ENCODE measurements around the gene ENOX1.

ENOX1 gene

DNA sequence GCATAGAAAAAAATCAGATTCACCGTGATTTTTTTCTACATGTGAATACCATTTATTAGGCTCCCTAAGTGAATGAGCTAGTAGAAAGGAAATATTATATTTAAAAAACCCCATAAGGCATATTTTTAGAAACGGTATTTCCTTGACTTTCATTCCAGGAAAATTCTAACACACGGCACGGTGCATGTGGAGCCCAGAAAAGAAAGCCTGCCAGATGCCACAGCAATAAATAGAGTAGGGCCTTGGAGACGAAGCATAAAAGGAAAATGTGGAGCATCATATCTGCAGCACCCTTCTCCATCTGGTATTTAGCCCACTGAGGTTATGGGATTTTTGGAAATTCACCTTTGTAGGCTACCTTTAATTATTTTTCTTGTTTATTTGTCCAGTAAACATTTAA, 314.4 kb downstream of the ENOX1 start:
- no peaks in the 10 kb centered on the region for H3K36me3 ChIP-seq (ENCODE audit: control insufficient read depth in 2 of 2, insufficient read depth in 1 of 2, low read length in 2 of 2)
- H3K9me3 ChIP-seq (ENCODE audit: control insufficient read depth, insufficient read depth, low read depth, low read length), result no peaks in the 10 kb centered on the region
- ChIA-PET POLR2A (no interaction called here), CTCF (no interaction called here)
- no peak for TF ChIP-seq ZNF777 (tag by site-specific recombination; IDR thresholded peaks at IDR 0.05; ENCODE audit: borderline replicate concordance)
- TF ChIP-seq ZNF239 (tag by site-specific recombination; IDR thresholded peaks at IDR 0.05), result no peak
- TF ChIP-seq ZNF354C (tag by site-specific recombination; IDR thresholded peaks at IDR 0.05; ENCODE audit: borderline replicate concordance, low read depth), result no peak
- no peak for TF ChIP-seq ZNF202 (tag by site-specific recombination; IDR thresholded peaks at IDR 0.05; ENCODE audit: borderline replicate concordance)
- no peak for TF ChIP-seq ZNF629 (tag by site-specific recombination; IDR thresholded peaks at IDR 0.05)
- no peak for TF ChIP-seq ZNF677 (tag by site-specific recombination; IDR thresholded peaks at IDR 0.05)
- TF ChIP-seq ZNF175 (tag by site-specific recombination; IDR thresholded peaks at IDR 0.05), result no peak
- no peak for TF ChIP-seq ZNF366 (tag by site-specific recombination; conservative IDR thresholded peaks at IDR 0.05)
- TF ChIP-seq, protein P1, sequence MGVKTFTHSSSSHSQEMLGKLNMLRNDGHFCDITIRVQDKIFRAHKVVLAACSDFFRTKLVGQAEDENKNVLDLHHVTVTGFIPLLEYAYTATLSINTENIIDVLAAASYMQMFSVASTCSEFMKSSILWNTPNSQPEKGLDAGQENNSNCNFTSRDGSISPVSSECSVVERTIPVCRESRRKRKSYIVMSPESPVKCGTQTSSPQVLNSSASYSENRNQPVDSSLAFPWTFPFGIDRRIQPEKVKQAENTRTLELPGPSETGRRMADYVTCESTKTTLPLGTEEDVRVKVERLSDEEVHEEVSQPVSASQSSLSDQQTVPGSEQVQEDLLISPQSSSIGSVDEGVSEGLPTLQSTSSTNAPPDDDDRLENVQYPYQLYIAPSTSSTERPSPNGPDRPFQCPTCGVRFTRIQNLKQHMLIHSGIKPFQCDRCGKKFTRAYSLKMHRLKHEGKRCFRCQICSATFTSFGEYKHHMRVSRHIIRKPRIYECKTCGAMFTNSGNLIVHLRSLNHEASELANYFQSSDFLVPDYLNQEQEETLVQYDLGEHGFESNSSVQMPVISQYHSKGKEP (tag by site-specific recombination; IDR thresholded peaks at IDR 0.05), result no peak
- no peak for TF ChIP-seq ZNF404 (tag by site-specific recombination; IDR thresholded peaks at IDR 0.05)
- TF ChIP-seq ZNF560 (tag by site-specific recombination; IDR thresholded peaks at IDR 0.05; ENCODE audit: borderline replicate concordance), result no peak
- TF ChIP-seq ZBTB7A (tag by site-specific recombination; IDR thresholded peaks at IDR 0.05; ENCODE audit: low read depth), result no peak
- no peak for TF ChIP-seq TRIM28 (IDR thresholded peaks at IDR 0.05; ENCODE audit: borderline replicate concordance, low read length)
- TF ChIP-seq ZIC2 (tag by site-specific recombination; IDR thresholded peaks at IDR 0.05), result no peak
- no peak for TF ChIP-seq SETDB1 (IDR thresholded peaks at IDR 0.05; ENCODE audit: insufficient read length, low read length)
- no peak for TF ChIP-seq ZNF221 (tag by site-specific recombination; IDR thresholded peaks at IDR 0.05; ENCODE audit: borderline replicate concordance)
- H3K27ac ChIP-seq (ENCODE audit: extremely low read depth, low read depth, low read length), result no peak overlapping the region
- no peaks in the 10 kb centered on the region for H3K4me1 ChIP-seq (ENCODE audit: control insufficient read depth, insufficient read depth, low read length)
- H3K4me3 ChIP-seq (ENCODE audit: low read depth, low read length), result no peak overlapping the region

DNA sequence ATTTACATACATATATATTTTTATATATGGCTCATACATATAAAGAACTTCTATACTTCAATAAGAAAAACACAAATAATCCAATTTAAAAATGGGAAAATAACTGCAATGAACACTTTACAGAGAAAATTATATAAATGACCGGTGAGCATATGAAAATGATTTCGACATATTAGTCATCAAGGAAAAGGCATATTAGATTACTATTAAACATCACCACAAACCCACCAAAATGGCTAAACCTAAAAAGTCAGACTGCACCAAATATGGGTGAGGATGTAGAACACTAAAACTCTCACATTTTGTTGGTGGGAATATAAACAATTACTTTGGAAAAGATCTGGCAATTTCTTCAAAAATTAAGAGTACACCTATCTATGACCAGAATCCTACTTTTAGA, 316.2 kb downstream of the ENOX1 start:
- Histone ChIP-seq H3K9me3 (ENCODE audit: control insufficient read depth, insufficient read depth, low read depth, low read length) (no peaks in the 10 kb centered on the region), H3K4me3 (ENCODE audit: low read depth, low read length) (no peak overlapping the region), H3K36me3 (ENCODE audit: control insufficient read depth in 2 of 2, insufficient read depth in 1 of 2, low read length in 2 of 2) (no peaks in the 10 kb centered on the region), H3K27ac (ENCODE audit: extremely low read depth, low read depth, low read length) (no peak overlapping the region), H3K4me1 (ENCODE audit: control insufficient read depth, insufficient read depth, low read length) (no peaks in the 10 kb centered on the region)
- TF ChIP-seq, protein P2, sequence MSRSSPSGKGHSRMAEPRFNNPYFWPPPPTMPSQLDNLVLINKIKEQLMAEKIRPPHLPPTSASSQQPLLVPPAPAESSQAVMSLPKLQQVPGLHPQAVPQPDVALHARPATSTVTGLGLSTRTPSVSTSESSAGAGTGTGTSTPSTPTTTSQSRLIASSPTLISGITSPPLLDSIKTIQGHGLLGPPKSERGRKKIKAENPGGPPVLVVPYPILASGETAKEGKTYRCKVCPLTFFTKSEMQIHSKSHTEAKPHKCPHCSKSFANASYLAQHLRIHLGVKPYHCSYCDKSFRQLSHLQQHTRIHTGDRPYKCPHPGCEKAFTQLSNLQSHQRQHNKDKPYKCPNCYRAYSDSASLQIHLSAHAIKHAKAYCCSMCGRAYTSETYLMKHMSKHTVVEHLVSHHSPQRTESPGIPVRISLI (tag by site-specific recombination; IDR thresholded peaks at IDR 0.05), result no peak
- TF ChIP-seq ZNF175 (tag by site-specific recombination; IDR thresholded peaks at IDR 0.05) (no peak), EGR2 (tag by site-specific recombination; IDR thresholded peaks at IDR 0.05; ENCODE audit: low read depth) (no peak), ZNF391 (tag by site-specific recombination; IDR thresholded peaks at IDR 0.05; ENCODE audit: borderline replicate concordance, low read depth) (no peak), ZNF423 (tag by site-specific recombination; IDR thresholded peaks at IDR 0.05) (no peak), ZNF19 (tag by site-specific recombination; IDR thresholded peaks at IDR 0.05; ENCODE audit: low read depth) (no peak), ZNF121 (tag by site-specific recombination; IDR thresholded peaks at IDR 0.05) (no peak), ZNF768 (tag by site-specific recombination; IDR thresholded peaks at IDR 0.05) (no peak)
- TF ChIP-seq, protein P3, sequence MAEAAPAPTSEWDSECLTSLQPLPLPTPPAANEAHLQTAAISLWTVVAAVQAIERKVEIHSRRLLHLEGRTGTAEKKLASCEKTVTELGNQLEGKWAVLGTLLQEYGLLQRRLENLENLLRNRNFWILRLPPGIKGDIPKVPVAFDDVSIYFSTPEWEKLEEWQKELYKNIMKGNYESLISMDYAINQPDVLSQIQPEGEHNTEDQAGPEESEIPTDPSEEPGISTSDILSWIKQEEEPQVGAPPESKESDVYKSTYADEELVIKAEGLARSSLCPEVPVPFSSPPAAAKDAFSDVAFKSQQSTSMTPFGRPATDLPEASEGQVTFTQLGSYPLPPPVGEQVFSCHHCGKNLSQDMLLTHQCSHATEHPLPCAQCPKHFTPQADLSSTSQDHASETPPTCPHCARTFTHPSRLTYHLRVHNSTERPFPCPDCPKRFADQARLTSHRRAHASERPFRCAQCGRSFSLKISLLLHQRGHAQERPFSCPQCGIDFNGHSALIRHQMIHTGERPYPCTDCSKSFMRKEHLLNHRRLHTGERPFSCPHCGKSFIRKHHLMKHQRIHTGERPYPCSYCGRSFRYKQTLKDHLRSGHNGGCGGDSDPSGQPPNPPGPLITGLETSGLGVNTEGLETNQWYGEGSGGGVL (tag by site-specific recombination; IDR thresholded peaks at IDR 0.05), result no peak
- TF ChIP-seq, protein P4, sequence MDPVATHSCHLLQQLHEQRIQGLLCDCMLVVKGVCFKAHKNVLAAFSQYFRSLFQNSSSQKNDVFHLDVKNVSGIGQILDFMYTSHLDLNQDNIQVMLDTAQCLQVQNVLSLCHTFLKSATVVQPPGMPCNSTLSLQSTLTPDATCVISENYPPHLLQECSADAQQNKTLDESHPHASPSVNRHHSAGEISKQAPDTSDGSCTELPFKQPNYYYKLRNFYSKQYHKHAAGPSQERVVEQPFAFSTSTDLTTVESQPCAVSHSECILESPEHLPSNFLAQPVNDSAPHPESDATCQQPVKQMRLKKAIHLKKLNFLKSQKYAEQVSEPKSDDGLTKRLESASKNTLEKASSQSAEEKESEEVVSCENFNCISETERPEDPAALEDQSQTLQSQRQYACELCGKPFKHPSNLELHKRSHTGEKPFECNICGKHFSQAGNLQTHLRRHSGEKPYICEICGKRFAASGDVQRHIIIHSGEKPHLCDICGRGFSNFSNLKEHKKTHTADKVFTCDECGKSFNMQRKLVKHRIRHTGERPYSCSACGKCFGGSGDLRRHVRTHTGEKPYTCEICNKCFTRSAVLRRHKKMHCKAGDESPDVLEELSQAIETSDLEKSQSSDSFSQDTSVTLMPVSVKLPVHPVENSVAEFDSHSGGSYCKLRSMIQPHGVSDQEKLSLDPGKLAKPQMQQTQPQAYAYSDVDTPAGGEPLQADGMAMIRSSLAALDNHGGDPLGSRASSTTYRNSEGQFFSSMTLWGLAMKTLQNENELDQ (tag by site-specific recombination; IDR thresholded peaks at IDR 0.05; ENCODE audit: low read depth), result no peak
- CTCF ChIA-PET, result interaction anchor here (0.7 kb wide), 1 partner anchor 580 kb away, joined by 4 read pairs; no protein-coding TSS in a partner anchor
- POLR2A ChIA-PET, result no interaction called here

Data from HEK293 (cell line).